Brain pericyte (primary cell): Measurements from ENCODE around the gene UGT2B15.
"Not testable (repeated sequence)": the region's sequence is repeated elsewhere in the genome, so short reads cannot be mapped to it uniquely, and the experiment has no call there.

Source experiments
- DNase-seq: peaks from one replicate; pipeline ENCODE4 v3.0.0-alpha.2; 2012; ENCODE audit warnings: low read depth, low spot score

UGT2B15 gene

DNA sequence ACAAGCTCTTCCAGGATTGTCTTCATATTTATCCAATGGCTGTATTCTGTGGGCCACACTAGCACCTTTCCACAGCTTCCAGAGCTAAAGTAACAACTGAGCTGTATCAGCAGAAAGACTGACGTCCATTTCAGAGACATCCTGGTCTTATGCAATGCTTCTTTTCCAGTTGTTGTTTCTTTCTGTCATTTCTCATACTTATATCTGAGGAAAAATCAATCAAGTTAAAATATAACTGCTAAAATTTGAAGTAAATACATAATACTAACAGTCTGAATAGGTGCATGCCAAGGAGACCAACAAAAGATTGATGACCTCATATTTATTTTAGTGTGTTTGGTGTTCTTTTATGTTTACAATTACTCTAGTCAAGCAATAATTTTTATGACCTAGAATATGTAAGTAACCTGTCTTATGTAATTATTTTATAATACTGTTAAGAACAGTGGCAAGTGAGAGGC, at the start of gene UGT2B15:
UGT2B15 (minus strand) TSS at position 174 of the 461 bp plus-strand sequence; CDS start at position 140, 34 bp downstream.
- DNase-seq, result not testable (repeated sequence)

- DNase-seq, result no peak
These were observed 48.6 kb upstream of the UGT2B15 start for GRCh38 chr4:68719075-68719473.

GRCh38 chr4:68718447-68719074, 48.1 kb upstream of the UGT2B15 start:
- no peak for DNase-seq

GRCh38 chr4:68717999-68718398, 47.5 kb upstream of the UGT2B15 start:
- no peak for DNase-seq

- no peak for DNase-seq
These were observed 43.9 kb upstream of the UGT2B15 start for GRCh38 chr4:68714400-68714799.

- no peak for DNase-seq
These were observed 41.8 kb upstream of the UGT2B15 start for GRCh38 chr4:68712207-68712606.

GRCh38 chr4:68708566-68708965, 38.1 kb upstream of the UGT2B15 start:
- no peak for DNase-seq

GRCh38 chr4:68703168-68703567, 32.7 kb upstream of the UGT2B15 start:
- not testable (repeated sequence) for DNase-seq

- no peak for DNase-seq
These were observed 29.7 kb upstream of the UGT2B15 start for GRCh38 chr4:68700152-68700551.

DNA sequence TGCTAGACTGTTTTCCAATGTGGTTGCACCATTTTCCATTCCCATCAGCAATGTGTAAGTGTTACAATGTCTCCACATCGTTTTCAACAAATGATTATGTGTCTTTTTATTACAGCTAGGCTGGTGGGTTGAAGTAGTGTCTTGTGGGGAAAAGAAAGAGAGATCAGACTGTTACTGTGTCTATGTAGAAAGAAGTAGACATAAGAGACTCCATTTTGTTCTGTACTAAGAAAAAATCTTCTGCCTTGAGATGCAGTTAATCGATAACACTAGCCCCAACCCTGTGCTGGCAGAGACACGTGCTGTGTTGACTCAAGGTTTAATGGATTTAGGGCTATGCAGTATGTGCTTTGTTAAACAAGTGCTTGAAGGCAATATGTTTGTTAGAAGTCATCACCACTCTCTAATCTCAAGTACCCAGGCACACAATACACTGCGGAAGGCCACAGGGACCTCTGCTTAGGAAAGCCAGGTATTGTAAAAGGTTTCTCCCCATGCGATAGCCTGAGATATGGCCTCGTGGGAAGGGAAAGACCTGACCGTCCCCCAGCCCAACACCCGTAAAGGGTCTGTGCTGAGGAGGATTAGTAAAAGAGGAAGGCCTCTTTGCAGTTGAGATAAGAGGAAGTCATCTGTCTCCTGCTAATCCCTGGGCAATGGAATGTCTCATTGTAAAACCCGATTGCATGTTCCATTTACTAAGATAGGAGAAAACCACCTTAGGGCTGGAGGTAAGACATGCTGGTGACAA, 23.0 kb upstream of the UGT2B15 start:
- DNase-seq, result no peak

- no peak for DNase-seq
These were observed 20.7 kb upstream of the UGT2B15 start for GRCh38 chr4:68691186-68691585.

DNA sequence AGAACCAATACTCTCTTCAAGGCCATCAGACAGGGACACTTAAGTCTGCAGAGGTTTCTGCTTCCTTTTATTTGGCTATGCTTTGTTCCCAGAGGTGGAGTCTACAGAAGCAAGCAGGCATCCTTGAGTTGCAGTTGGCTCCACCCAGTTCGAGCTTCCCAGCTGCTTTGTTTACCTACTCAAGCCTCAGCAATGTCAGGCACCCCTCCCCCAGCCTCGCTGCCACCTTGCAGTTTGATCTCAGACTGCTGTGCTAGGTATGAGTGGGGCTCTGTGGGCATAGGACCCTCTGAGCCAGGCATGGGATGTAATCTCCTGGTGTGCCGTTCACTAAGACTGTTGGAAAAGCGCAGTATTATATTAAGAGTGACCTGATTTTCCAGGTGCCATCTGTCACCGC, 12.6 kb upstream of the UGT2B15 start:
- no peak for DNase-seq

DNA sequence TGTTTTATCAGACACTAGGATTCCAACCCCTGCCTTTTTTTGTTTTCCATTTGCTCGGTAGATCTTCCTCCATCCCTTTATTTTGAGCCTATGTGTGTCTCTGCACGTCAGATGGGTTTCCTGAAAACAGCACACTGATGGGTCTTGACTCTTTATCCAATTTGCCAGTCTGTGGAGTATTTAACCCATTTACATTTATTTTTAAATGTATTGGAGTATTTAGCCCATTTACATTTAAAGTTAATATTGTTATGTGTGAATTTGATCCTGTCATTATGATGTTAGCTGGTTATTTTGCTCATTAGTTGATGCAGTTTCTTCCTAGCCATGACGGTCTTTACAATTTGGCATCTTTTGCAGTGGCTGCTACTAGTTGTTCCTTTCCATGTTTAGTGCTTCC, 10.8 kb upstream of the UGT2B15 start:
- not testable (repeated sequence) for DNase-seq

DNA sequence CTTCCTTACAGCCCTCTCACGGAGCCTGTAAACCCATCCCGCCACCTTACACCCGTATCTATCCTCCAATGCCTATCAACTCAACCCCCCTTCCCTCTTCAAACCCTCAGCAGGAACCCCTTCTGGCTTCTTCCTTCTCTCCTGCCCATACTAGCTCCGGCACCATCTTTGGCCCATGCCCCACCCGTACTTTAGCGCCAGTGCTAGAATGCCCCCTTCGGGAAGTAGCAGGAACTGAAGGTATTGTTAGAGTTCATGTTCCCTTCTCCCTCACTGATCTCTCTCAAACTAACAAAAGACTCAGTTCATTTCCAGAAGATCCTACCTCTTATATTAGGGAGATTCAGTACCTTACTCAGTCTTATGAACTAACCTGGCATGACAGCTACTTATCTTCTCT, 2.7 kb upstream of the UGT2B15 start:
- DNase-seq, result no peak

GRCh38 chr4:68671217-68671616, 765 bp upstream of the UGT2B15 start:
- DNase-seq, result not testable (repeated sequence)

GRCh38 chr4:68668537-68669163, 1.8 kb downstream of the UGT2B15 start:
- DNase-seq, result not testable (repeated sequence)

DNA sequence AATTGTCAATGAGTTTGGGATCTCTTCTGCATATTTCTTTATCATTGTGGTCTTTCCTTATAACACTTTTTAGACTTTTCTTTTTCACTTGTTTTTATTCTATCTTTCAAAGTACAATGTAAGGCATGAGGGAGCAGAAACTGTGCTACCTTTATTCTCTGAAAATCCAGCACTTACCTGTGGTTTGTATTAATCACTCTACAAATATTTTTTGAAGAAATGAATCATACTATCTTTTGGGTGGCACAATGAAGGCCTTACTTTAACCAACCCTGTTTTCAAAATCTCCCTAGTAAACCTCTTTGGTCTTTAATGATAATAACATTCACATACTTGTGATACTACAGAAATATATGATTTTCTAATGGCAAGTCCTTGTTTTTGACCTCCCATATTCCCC, 2.9 kb downstream of the UGT2B15 start:
- not testable (repeated sequence) for DNase-seq

- DNase-seq, result not testable (repeated sequence)
These were observed 5.7 kb downstream of the UGT2B15 start for GRCh38 chr4:68664721-68665120.

DNA sequence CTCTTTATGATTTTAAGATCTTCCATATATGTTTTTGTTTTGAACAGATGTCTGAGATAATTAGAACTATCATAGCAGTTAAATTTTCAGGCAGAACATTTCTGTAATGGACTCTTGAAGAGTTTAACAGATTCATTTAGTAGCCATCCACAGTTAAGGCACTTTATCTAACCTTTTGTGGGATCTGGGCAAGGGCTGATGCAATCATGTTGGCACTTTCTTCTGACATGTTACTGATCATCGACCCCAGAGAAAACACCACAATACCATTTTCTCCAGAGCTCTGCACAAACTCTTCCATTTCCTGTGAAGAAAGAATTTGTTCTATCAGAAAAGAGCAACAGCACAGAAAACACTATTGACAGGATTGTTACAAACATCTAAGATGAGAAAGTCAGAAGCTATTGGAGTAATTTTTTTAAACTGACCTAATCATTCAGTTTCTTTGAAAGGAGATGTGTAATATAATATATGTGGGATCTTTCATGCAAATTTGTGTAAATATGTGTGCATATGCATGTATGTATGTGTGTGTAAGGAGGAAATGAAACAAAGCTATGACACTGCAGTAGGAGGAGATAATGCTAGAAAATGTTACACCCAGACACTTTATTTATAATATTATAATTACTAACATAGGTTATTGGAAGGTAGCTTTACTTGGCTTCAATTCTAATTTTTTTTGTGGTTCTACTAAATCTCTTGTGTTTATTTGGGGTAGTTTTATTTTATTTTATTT, 7.4 kb downstream of the UGT2B15 start:
- not testable (repeated sequence) for DNase-seq

DNA sequence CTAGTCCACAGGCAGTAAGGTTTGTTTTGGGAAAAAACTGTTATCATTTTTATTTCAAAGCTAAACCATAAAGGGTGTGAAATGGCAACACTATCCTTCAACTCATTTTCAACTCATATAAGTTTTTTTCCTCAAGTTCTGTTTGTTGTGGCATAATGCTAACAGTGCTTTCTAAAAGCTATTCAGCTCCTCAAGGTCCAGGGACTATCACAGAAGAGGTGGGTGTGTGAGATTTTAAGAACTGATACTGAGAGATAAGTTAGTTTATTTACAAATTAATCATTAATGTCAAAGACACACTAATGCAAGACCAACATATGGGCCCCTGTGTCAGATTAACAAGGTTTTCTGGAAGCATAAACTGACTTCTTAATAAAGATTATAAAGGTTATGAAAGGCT, 11.8 kb downstream of the UGT2B15 start:
- no peak for DNase-seq

GRCh38 chr4:68657022-68657594, 13.3 kb downstream of the UGT2B15 start:
- DNase-seq, result not testable (repeated sequence)
